GM12878 (cell line): ENCODE measurements around the gene PSG2. TPM values are rescaled to one million over a fixed set of nuclear protein-coding genes. Genes with fewer than 3 reads are reported as not detected.
"Not testable (repeated sequence)": the region's sequence is repeated elsewhere in the genome, so short reads cannot be mapped to it uniquely, and the experiment has no call there.

Source experiments
- ATAC-seq: fragments of 200-7000 bp; cut with Tn5 transposase; 3 replicates; pipeline ENCODE4 v1.9.1; 2020; ENCODE audit warnings: mild to moderate bottlenecking, moderate library complexity
- BruUV-seq: library from RNA; stranded (reverse); fragments of 400-500 nt; replicated peaks from 2 replicates; lab custom pipeline; 2021; lab: Mats Ljungman, UMichigan
- CTCF ChIA-PET: fragments of 300-600 bp; sonication (Branson Sonifier 250); formaldehyde crosslinking; extraction: SDS; loops from one replicate; lab custom pipeline; 2021; ENCODE audit warnings: inconsistent platforms; lab: Yijun Ruan, JAX
- POLR2A ChIA-PET: fragments of 350-600 bp; formaldehyde crosslinking; extraction: SDS; loops from one replicate; lab custom pipeline; 2021; ENCODE audit warnings: inconsistent platforms; lab: Charles Lee
- RAD21 ChIA-PET: fragments of 300-600 bp; sonication (Branson Sonifier 250); formaldehyde crosslinking; loops from one replicate; lab custom pipeline; 2023; ENCODE audit warnings: antibody characterized with exemption; ENCODE audit not compliant: unreplicated experiment; lab: Charles Lee
- SMC1A ChIA-PET: fragments of 300-600 bp; sonication (Branson Sonifier 250); formaldehyde crosslinking; loops from one replicate; lab custom pipeline; 2023; ENCODE audit not compliant: unreplicated experiment, uncharacterized antibody; lab: Charles Lee
- DNase-seq: peaks from one replicate; pipeline ENCODE4 v3.0.0-alpha.2; 2011; ENCODE audit warnings: low read depth, low spot score
- FAIRE-seq: peaks from 3 replicates; lab custom pipeline; 2011; peaks lifted over from hg19 to GRCh38; lab: Jason Lieb, UNC
- H2AFZ ChIP-seq: 2 replicates; pipeline ENCODE4 v1.6.0; 2011; ENCODE audit warnings: low read depth, low read length, control low read depth; ENCODE audit not compliant: control insufficient read depth
- H3K27ac ChIP-seq: 2 replicates; pipeline ENCODE4 v1.5.1; 2011; ENCODE audit warnings: control low read depth; ENCODE audit not compliant: control insufficient read depth, insufficient read depth
- H3K27me3 ChIP-seq, 2 experiments: replicated peaks in 1 of 2; 2 replicates each; pipeline versions ENCODE4 v1.6.0 to v1.6.1; 2011; ENCODE audit warnings: low read length in 1 of 2; ENCODE audit not compliant: control insufficient read depth in 2 of 2, insufficient read depth in 2 of 2
- H3K36me3 ChIP-seq, 2 experiments: 2 replicates each; pipeline ENCODE4 v1.5.1; 2011; ENCODE audit warnings: low read length in 1 of 2; ENCODE audit not compliant: control insufficient read depth in 2 of 2, insufficient read depth in 2 of 2
- H3K4me1 ChIP-seq: 2 replicates; pipeline ENCODE4 v1.6.1; 2011; ENCODE audit warnings: mild to moderate bottlenecking, low read length, moderate library complexity, mixed read lengths; ENCODE audit not compliant: control insufficient read depth, insufficient read depth
- H3K4me2 ChIP-seq: 2 replicates; pipeline ENCODE4 v1.6.0; 2011; ENCODE audit warnings: control low read depth; ENCODE audit not compliant: control insufficient read depth, insufficient read depth
- H3K4me3 ChIP-seq: fragments of 200-600 bp; sonication (generic); 2 replicates; pipeline ENCODE4 v1.5.1; 2016
- H3K79me2 ChIP-seq: 2 replicates; pipeline ENCODE4 v1.6.0; 2011; ENCODE audit warnings: low read length; ENCODE audit not compliant: control insufficient read depth, insufficient read depth
- H3K9ac ChIP-seq: 2 replicates; pipeline ENCODE4 v1.8.0; 2011; ENCODE audit warnings: low read length, control low read depth, mixed read lengths; ENCODE audit not compliant: control insufficient read depth, insufficient read depth
- H3K9me3 ChIP-seq: replicated peaks from 3 replicates; pipeline ENCODE4 v1.5.1; 2011; ENCODE audit warnings: mild to moderate bottlenecking, low read length; ENCODE audit not compliant: control insufficient read depth, insufficient read depth
- H4K20me1 ChIP-seq: 2 replicates; pipeline ENCODE4 v1.6.0; 2011; ENCODE audit not compliant: control insufficient read depth, insufficient read depth
- WGBS: methylation state at CpG from one replicate; pipeline ENCODE4 v1.1.6; 2016; ENCODE audit warnings: low lambda C conversion rate; ENCODE audit not compliant: insufficient replicate concordance, insufficient coverage; ENCODE audit errors: missing lambda C conversion rate; 5-methylcytosine and 5-hydroxymethylcytosine counted together
- in situ Hi-C: fragments of 300-500 bp; cut with MboI; formaldehyde crosslinking; loops from 9 replicates; pipeline ENCODE4 v1.14.3; 2018; ENCODE audit warnings: mixed read lengths
- intact Hi-C: fragments of 100-400 bp; cut with micrococcal nuclease; formaldehyde crosslinking; loops from one replicate; pipeline ENCODE4 v1.14.2; 2022; ENCODE audit not compliant: unreplicated experiment
- polyA plus RNA-seq, 11 experiments: library from polyadenylated mRNA; depleted of rRNA in 4 of 11; unstranded in 6 of 11; stranded (reverse) in 5 of 11; fragments of >200 nt; fragmentation: Nextera tagmentation in 4 of 11; fragmentation: Illumina TruSeq in 1 of 11; extraction: Ambion mirVana in 4 of 11; extraction: Trizol in 1 of 11; gene quantifications; 1 replicate in 1 of 11; 2 replicates in 10 of 11; pipeline versions ENCODE4 v1.2.1 to v1.2.3, GENCODE V29; 2011 to 2016; ENCODE audit warnings: inconsistent platforms in 2 of 11, missing spikeins in 2 of 11, low read depth in 1 of 11
- total RNA-seq, 4 experiments: library from RNA; depleted of rRNA in 3 of 4; stranded (reverse); fragments of >200 nt in 3 of 4; fragmentation: Illumina TruSeq in 1 of 4; extraction: Trizol in 1 of 4; gene quantifications; 2 replicates each; pipeline versions ENCODE4 v1.2.1 to v1.2.3, GENCODE V29; 2013 to 2021

PSG2 gene
- total and polyA plus RNA-seq, 10 of the 15 experiments (the other 5 are each of a cell fraction or from before 2014, with no cell fraction given), result not detected

GRCh38 chr19:43119526-43119925 is 37.0 kb upstream of the PSG2 start:
- WGBS, result 33% methylated on average over 3 of the region's 3 CpGs
- H3K9ac ChIP-seq, POLR2A ChIA-PET: not testable (repeated sequence)

GRCh38 chr19:43116421-43116820 is 33.9 kb upstream of the PSG2 start:
- SMC1A ChIA-PET, H3K9me3 ChIP-seq, H2AFZ ChIP-seq, POLR2A ChIA-PET, H3K27ac ChIP-seq, ATAC-seq, intact Hi-C loops, H3K4me1 ChIP-seq, H3K27me3 ChIP-seq, H3K4me2 ChIP-seq, RAD21 ChIA-PET, H3K79me2 ChIP-seq, in situ Hi-C loops, BruUV-seq, CTCF ChIA-PET, H4K20me1 ChIP-seq, H3K4me3 ChIP-seq, H3K9ac ChIP-seq, H3K36me3 ChIP-seq, FAIRE-seq, DNase-seq: not testable (repeated sequence)
- WGBS, result 30% methylated on average over 3 of the region's 3 CpGs

More at GRCh38 chr19:43119526-43119925, 37.0 kb upstream of the PSG2 start:
- FAIRE-seq, RAD21 ChIA-PET, SMC1A ChIA-PET, H3K79me2 ChIP-seq, H3K27ac ChIP-seq, H3K27me3 ChIP-seq, BruUV-seq, H2AFZ ChIP-seq, H3K4me3 ChIP-seq, H3K9me3 ChIP-seq, CTCF ChIA-PET, ATAC-seq, H3K4me2 ChIP-seq, H3K36me3 ChIP-seq, DNase-seq, H4K20me1 ChIP-seq, in situ Hi-C loops, H3K4me1 ChIP-seq, intact Hi-C loops: not testable (repeated sequence)

- H3K4me3 ChIP-seq, H3K36me3 ChIP-seq, FAIRE-seq, BruUV-seq, H3K4me2 ChIP-seq, H3K27me3 ChIP-seq, H3K9ac ChIP-seq, RAD21 ChIA-PET, in situ Hi-C loops, H4K20me1 ChIP-seq, POLR2A ChIA-PET, SMC1A ChIA-PET, H3K9me3 ChIP-seq, ATAC-seq, H3K27ac ChIP-seq, H3K79me2 ChIP-seq, CTCF ChIA-PET, intact Hi-C loops, DNase-seq, H3K4me1 ChIP-seq, H2AFZ ChIP-seq: not testable (repeated sequence)
- WGBS, result 5% methylated on average over 1 of the region's 1 CpG
Measured at GRCh38 chr19:43115548-43115947, 33.0 kb upstream of the PSG2 start.

GRCh38 chr19:43115064-43115463 is 32.6 kb upstream of the PSG2 start:
- SMC1A ChIA-PET, H3K36me3 ChIP-seq, BruUV-seq, CTCF ChIA-PET, H2AFZ ChIP-seq, H3K27ac ChIP-seq, H3K4me2 ChIP-seq, H3K79me2 ChIP-seq, H3K9me3 ChIP-seq, FAIRE-seq, DNase-seq, POLR2A ChIA-PET, in situ Hi-C loops, H3K9ac ChIP-seq, RAD21 ChIA-PET, ATAC-seq, H3K4me1 ChIP-seq, H3K27me3 ChIP-seq, H4K20me1 ChIP-seq, H3K4me3 ChIP-seq, intact Hi-C loops: not testable (repeated sequence)
